ENCODE data around the gene RAB29. TPM values are rescaled to one million over a fixed set of nuclear protein-coding genes. Genes with fewer than 3 reads are reported as not detected.

The RAB29 gene
- 23.9 and 24.5 TPM in 2 replicates for total RNA-seq

DNA sequence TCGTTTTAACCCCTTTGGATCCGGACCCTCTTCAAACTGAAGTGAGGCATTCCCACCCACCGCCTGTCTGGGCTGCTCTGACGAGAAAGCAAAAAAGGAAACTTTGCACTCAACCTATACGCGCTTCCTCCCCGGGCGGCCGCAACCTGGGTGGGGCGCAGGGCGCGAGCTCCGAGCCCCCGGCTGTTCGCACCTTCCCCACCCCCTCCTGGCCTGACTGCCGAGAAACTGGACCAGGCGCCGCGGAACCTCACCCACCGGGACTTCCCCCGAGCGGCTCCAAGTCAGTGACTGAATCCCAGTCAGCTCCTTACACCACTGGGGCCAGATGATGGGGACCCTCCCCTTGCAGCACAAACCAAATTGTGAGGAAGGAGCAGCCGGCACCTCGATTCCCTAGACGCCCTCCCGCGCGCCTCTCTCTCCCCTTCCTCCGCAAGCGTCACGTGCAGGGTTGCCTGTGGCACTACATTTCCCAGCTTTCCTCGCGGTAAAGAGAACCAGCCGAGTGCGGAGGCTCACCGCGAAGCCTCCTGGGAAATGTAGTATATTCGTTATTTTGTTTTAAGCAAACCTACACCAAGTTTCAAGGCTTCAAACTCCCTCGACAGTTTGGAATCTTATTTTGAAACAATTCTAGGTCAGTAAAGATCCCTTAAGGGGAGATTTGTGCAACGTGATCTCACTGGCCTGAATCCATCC lies at the start of gene RAB29:
Gene RAB29, minus strand, starts transcription at position 468 of the 702 bp plus-strand sequence. CDS start 526 bp downstream, outside the sequence.

DNA sequence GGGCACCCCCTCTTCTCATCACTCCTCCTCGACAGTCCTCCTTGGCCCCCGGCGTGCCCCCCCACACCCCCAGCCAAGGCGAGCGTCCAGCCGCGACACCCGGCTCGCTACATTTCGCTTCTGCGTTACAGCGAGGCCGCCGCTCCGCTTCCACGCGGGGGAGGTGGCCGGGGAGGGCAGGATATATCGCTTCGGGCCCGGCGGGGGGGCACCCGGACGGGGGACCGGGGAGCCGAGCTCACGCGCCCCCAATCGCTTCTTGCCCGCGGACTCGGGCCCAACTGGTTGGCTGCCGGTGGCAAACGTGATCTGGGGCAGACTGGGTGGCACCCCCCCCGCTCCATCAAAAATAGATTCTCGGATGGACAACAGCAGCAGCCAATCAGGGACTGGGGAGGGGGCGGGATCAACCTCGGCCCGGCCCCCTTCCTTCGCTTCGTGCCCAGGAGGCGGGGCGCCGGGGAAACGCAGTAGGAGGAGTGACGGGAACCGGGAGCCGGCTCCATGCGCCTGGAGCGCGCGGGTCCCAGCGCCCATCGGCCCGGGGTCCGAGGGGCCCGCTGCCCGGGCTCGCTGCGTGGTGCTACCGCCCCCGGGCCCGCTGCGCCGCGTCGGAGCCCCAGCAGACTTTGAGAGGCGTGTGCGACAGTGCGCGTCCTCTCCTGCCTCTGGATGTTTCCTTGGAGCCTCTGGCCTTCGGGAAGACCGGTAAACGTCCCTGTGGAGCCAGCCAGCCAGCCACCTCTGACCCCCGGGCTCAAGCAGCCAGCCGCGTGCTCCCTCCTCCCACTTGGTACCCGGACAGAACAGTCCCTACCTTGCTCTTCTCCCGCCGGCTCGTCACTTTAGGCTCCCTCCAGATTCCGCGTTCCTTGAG lies 37.8 kb upstream of the RAB29 start, which contains the start of gene SLC41A1:
Gene SLC41A1, minus strand, starts transcription at position 321 of the 877 bp plus-strand sequence. CDS start 2,757 bp downstream, outside the sequence.

GRCh38 chr1:205750138-205751035 lies 24.9 kb downstream of the RAB29 start, which contains the start of gene NUCKS1:
TSS of gene NUCKS1 (minus strand) at chr1:205750182. CDS start at chr1:205749973, 209 bp downstream.

Small RNA genes lying within 50 kb of the gene (small RNA-seq; reads per million reads assigned to genes)
- not detected for gene RF00139

Other genes with a start within 250 kb of the RAB29 start
- 87.1 and 92.8 TPM in 2 replicates for gene ELK4, start 143.5 kb downstream of the RAB29 start, total RNA-seq
- gene SLC45A3, start 95.0 kb downstream of the RAB29 start, total RNA-seq: 7.0 and 10.1 TPM in 2 replicates
- 242 and 392 TPM in 2 replicates for gene NUCKS1, start 25.3 kb downstream of the RAB29 start, total RNA-seq
- gene SLC41A1, start 37.7 kb upstream of the RAB29 start, total RNA-seq: 16.0 and 22.6 TPM in 2 replicates
- gene PM20D1, start 74.7 kb upstream of the RAB29 start, total RNA-seq: not detected in 2 replicates
- 0.22 TPM in 1 of 2 replicates, not detected in the other for gene SLC26A9, start 168.0 kb upstream of the RAB29 start, total RNA-seq
- 0.13 TPM in 1 of 2 replicates, not detected in the other for gene RAB7B, start 227.9 kb upstream of the RAB29 start, total RNA-seq
- gene CTSE, start 248.4 kb upstream of the RAB29 start, total RNA-seq: 0.36 TPM in 1 of 2 replicates, not detected in the other

Data from thoracic aorta endothelial cell (primary cell).